Fibroblast of lung (primary cell): ENCODE data around the gene AP1M2. TPM values are rescaled to one million over a fixed set of nuclear protein-coding genes. Genes with fewer than 3 reads are reported as not detected.

Source experiments
- DNase-seq, 2 donors: peaks; one replicate each; pipeline versions ENCODE4 v3.0.0 to v3.0.0-alpha.2; 2010; ENCODE audit warnings: low read depth in 2 of 2
- H2AFZ ChIP-seq: 2 replicates; pipeline ENCODE4 v1.5.1; 2012; ENCODE audit warnings: low read length, control low read depth, inconsistent platforms
- H3K27ac ChIP-seq: 2 replicates; pipeline ENCODE4 v1.5.1; 2011; ENCODE audit warnings: low read length, control low read depth; ENCODE audit not compliant: insufficient read depth
- H3K27me3 ChIP-seq: 2 replicates; pipeline ENCODE4 v1.5.1; 2011; ENCODE audit warnings: mild to moderate bottlenecking, low read length; ENCODE audit not compliant: control insufficient read depth, insufficient read depth
- H3K36me3 ChIP-seq: 2 replicates; pipeline ENCODE4 v1.5.1; 2011; ENCODE audit warnings: low read length; ENCODE audit not compliant: control insufficient read depth, insufficient read depth
- H3K4me1 ChIP-seq: 2 replicates; pipeline ENCODE4 v1.5.1; 2011; ENCODE audit warnings: low read length; ENCODE audit not compliant: control insufficient read depth, insufficient read depth; ENCODE audit errors: extremely low read depth
- H3K4me2 ChIP-seq: 2 replicates; pipeline ENCODE4 v1.5.1; 2011; ENCODE audit warnings: low read length, control low read depth; ENCODE audit not compliant: insufficient read depth; ENCODE audit errors: extremely low read depth
- H3K4me3 ChIP-seq, 4 experiments: fragments of 200-600 bp in 1 of 4; sonication (generic) in 1 of 4; replicated peaks in 1 of 4; 2 replicates each; pipeline ENCODE4 v1.5.1; 2011 to 2016; ENCODE audit warnings: low read length in 4 of 4, low read depth in 3 of 4, mild to moderate bottlenecking in 3 of 4, control low read depth in 2 of 4, inconsistent platforms in 1 of 4, mixed read lengths in 1 of 4; ENCODE audit not compliant: insufficient read depth in 1 of 4; ENCODE audit errors: control extremely low read depth in 1 of 4
- H3K79me2 ChIP-seq: 2 replicates; pipeline ENCODE4 v1.5.1; 2012; ENCODE audit warnings: mild to moderate bottlenecking, low read length, inconsistent platforms; ENCODE audit not compliant: control insufficient read depth, insufficient read depth
- H3K9ac ChIP-seq: 2 replicates; pipeline ENCODE4 v1.5.1; 2011; ENCODE audit warnings: mild to moderate bottlenecking, low read length, control low read depth; ENCODE audit not compliant: insufficient read depth
- H3K9me3 ChIP-seq: 2 replicates; pipeline ENCODE4 v1.5.1; 2012; ENCODE audit warnings: low read depth, low read length; ENCODE audit not compliant: control insufficient read depth, insufficient read depth
- H4K20me1 ChIP-seq: 2 replicates; pipeline ENCODE4 v1.5.1; 2011; ENCODE audit warnings: low read length; ENCODE audit not compliant: control insufficient read depth, insufficient read depth; ENCODE audit errors: extremely low read depth
- CTCF ChIP-seq, 2 donors: IDR thresholded peaks in 1 of 2; conservative IDR thresholded peaks in 1 of 2; 1 replicate in 1 of 2; 2 replicates in 1 of 2; pipeline ENCODE4 v1.5.1; 2011 to 2012; ENCODE audit warnings: low read length in 2 of 2, control low read depth in 1 of 2, inconsistent platforms in 1 of 2, low read depth in 1 of 2, mild to moderate bottlenecking in 1 of 2
- EZH2 ChIP-seq: IDR thresholded peaks from 2 replicates; pipeline ENCODE4 v1.5.1; 2012; ENCODE audit warnings: low read length, control low read depth, mild to moderate bottlenecking; ENCODE audit errors: missing control alignments
- polyA plus RNA-seq, 2 donors: library from polyadenylated mRNA; depleted of rRNA in 1 of 2; stranded (reverse) in 1 of 2; unstranded in 1 of 2; fragments of >200 nt; gene quantifications; 2 replicates each; pipeline ENCODE4 v1.2.1, GENCODE V29; 2011 to 2012; ENCODE audit warnings: missing spikeins in 1 of 2
- total RNA-seq: library from RNA; depleted of rRNA; stranded (reverse); fragments of >200 nt; gene quantifications from 2 replicates; pipeline ENCODE4 v1.2.1, GENCODE V29; 2014

Gene AP1M2
- total and polyA plus RNA-seq, 2 donors (not counting 1 experiment from before 2014, with no cell fraction given), result 0.16 to 0.17 TPM

- Histone ChIP-seq H4K20me1 (no peaks in the 10 kb centered on the region), H3K36me3 (no peaks in the 10 kb centered on the region), H3K27me3 (peaks cover 15% of the 10 kb centered on the region), H2AFZ (no peak overlapping the region), H3K79me2 (no peaks in the 10 kb centered on the region), H3K4me2 (no peak overlapping the region), H3K4me1 (no peaks in the 10 kb centered on the region), H3K27ac (no peak overlapping the region), H3K9me3 (no peaks in the 10 kb centered on the region), H3K4me3 (no peak overlapping the region), H3K9ac (no peak overlapping the region)
- TF ChIP-seq EZH2 (no peak), CTCF (conservative IDR thresholded peaks at IDR 0.05 in 1 of 2, IDR thresholded peaks at IDR 0.05 in 1 of 2; ENCODE audit: low read depth in 1 of 2, low read length in 2 of 2) (no peak)
- no peak for DNase-seq
Measured at GRCh38 chr19:10586396-10586795, 716 bp downstream of the AP1M2 start.

GRCh38 chr19:10583036-10583776, 3.9 kb downstream of the AP1M2 start:
- Histone ChIP-seq H3K27me3 (peaks cover 15% of the 10 kb centered on the region), H3K36me3 (no peaks in the 10 kb centered on the region), H3K27ac (no peak overlapping the region), H2AFZ (no peak overlapping the region), H3K4me3 (no peak overlapping the region), H3K79me2 (no peaks in the 10 kb centered on the region), H3K9ac (no peak overlapping the region), H4K20me1 (no peaks in the 10 kb centered on the region), H3K9me3 (no peaks in the 10 kb centered on the region), H3K4me2 (no peak overlapping the region), H3K4me1 (peaks cover 3% of the 10 kb centered on the region)
- DNase-seq, result no peak
- no peak for TF ChIP-seq CTCF (conservative IDR thresholded peaks at IDR 0.05 in 1 of 2, IDR thresholded peaks at IDR 0.05 in 1 of 2; ENCODE audit: low read depth in 1 of 2, low read length in 2 of 2)
- TF ChIP-seq EZH2, result no peak

- no peaks in the 10 kb centered on the region for H3K79me2 ChIP-seq
- H3K27ac ChIP-seq, result no peak overlapping the region
- H3K4me2 ChIP-seq, result no peak overlapping the region
- H2AFZ ChIP-seq, result no peak overlapping the region
- H4K20me1 ChIP-seq, result no peaks in the 10 kb centered on the region
- peaks cover 3% of the 10 kb centered on the region for H3K4me1 ChIP-seq
- H3K9ac ChIP-seq, result no peak overlapping the region
- peaks cover 8% of the 10 kb centered on the region for H3K27me3 ChIP-seq
- no peaks in the 10 kb centered on the region for H3K36me3 ChIP-seq
- TF ChIP-seq EZH2 (no peak), CTCF (conservative IDR thresholded peaks at IDR 0.05 in 1 of 2, IDR thresholded peaks at IDR 0.05 in 1 of 2; ENCODE audit: low read depth in 1 of 2, low read length in 2 of 2) (no peak)
- no peaks in the 10 kb centered on the region for H3K9me3 ChIP-seq
- no peak overlapping the region for H3K4me3 ChIP-seq
- no peak for DNase-seq
Measured at GRCh38 chr19:10582091-10582490, 5.0 kb downstream of the AP1M2 start.
